NCI-H2196 (cell line): ENCODE measurements around the gene DBF4B.

ENCODE experiments used
- DNase-seq: peaks from one replicate; lab custom pipeline; 2025; ENCODE audit not compliant: unreplicated experiment; lab: John Stamatoyannopoulos, UW

DBF4B gene

DNA sequence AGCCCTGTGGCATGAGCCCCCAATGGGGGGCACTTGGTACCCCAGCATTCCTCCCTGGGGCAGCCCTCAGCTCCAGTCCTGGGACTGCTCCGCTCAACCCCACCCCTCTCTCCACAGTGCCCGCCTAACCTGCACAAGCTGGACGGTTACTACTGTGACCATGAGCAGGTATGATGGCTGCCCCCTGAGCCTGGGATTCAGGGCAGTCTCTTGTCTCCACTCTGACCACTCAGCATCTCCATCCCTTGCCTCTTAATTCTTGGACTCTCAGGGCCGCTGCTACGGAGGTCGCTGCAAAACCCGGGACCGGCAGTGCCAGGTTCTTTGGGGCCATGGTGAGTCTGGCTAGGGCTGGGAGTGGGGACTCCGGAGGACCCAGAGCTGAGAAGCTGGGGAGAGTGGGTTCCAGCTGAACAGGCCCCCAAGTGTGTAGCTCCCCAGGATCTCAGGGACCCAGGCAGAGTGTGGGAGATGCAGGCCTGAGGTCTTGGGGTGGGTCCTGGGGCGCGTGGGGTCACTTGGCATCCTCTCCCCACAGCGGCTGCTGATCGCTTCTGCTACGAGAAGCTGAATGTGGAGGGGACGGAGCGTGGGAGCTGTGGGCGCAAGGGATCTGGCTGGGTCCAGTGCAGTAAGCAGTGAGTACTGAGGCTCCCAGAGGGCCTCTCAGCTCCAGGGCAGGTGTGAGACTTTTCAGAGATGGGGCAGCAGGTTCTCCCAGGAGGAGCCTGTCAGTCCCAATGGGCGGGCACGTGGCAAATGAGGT lies 68.3 kb downstream of the DBF4B start:
- DNase-seq = no peak

DNA sequence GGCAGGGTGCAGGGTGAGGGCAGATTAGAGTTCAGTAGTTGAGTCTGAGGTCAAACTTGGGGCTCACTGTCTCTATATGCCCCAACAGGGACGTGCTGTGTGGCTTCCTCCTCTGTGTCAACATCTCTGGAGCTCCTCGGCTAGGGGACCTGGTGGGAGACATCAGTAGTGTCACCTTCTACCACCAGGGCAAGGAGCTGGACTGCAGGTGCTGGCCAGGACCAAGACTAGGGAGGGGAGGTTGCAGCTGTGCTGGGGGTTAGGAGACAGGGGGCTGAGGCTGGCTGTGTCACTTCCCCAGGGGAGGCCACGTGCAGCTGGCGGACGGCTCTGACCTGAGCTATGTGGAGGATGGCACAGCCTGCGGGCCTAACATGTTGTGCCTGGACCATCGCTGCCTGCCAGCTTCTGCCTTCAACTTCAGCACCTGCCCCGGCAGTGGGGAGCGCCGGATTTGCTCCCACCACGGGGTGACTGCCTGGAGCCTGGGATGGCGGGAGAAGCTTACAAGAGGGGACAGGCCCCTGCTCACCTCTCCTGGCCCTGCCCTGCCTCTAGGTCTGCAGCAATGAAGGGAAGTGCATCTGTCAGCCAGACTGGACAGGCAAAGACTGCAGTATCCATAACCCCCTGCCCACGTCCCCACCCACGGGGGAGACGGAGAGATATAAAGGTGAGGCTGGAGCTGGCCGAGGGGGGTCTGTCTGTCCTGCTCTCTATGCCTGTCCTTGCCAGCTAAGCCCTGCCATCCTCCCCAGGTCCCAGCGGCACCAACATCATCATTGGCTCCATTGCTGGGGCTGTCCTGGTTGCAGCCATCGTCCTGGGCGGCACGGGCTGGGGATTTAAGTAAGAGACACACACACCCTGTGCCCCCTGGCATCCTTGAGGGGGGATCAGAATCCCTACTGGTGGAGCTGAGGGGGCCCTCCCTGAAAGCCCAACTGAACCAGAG lies 69.2 kb downstream of the DBF4B start:
- DNase-seq = no peak

DNA sequence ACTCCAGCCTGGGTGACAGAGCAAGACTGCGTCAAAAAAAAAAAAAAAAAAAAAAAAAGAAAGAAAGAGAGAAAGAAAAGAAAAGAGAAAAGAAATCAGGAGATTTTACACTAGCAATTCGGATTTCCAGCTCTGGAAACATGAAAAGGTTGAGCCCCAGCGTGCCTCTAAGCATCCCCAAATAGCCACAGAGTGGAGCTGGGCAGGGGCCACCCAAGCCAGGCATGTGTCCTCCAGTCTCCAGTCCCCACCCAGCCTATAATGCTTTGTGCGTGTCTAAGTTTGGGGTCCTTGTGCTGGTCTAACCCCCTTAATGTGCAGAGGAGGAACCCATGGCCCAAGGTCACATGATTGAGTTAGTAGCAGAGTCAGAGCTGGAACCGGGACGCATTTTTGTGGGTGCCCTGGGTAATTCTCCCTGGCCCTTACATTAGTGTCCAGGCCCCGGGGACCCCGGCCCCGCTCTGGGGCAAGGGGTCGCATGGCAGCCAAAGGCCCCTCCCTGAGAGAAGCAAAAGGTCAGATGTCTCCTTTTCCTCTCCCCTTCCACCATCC lies 70.3 kb downstream of the DBF4B start:
- no peak for DNase-seq

DNA sequence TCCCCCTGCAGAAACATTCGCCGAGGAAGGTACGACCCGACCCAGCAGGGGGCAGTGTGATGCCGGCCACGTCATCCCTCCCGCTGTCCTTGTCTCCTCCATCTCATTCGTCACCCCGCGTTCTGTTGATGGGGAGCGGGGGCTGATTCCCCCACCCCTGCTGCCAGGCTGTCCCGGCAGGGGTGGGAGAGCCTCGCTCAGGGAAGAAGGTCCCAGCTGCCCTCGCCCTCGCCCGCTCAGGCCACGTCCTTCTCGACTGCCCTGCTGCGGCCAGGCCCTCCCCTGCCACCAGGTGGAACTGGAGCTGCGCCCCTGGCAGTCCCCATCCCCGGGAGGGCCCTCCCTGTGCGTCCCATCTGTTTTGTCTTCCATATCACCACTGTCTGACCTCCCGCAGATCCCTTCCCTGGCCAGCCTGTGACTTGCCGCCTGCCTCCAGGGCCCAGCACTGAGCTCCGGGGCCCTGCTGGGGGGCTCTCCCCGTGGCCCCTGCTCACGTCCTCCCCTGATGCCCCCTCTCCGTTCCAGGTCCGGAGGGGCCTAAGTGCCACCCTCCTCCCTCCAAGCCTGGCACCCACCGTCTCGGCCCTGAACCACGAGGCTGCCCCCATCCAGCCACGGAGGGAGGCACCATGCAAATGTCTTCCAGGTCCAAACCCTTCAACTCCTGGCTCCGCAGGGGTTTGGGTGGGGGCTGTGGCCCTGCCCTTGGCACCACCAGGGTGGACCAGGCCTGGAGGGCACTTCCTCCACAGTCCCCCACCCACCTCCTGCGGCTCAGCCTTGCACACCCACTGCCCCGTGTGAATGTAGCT lies 71.0 kb downstream of the DBF4B start:
- DNase-seq = peak; percentile 84

DNA sequence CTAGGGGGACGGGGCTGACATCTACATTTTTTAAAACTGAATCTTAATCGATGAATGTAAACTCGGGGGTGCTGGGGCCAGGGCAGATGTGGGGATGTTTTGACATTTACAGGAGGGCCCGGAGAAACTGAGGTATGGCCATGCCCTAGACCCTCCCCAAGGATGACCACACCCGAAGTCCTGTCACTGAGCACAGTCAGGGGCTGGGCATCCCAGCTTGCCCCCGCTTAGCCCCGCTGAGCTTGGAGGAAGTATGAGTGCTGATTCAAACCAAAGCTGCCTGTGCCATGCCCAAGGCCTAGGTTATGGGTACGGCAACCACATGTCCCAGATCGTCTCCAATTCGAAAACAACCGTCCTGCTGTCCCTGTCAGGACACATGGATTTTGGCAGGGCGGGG lies 71.7 kb downstream of the DBF4B start:
- DNase-seq = no peak

DNA sequence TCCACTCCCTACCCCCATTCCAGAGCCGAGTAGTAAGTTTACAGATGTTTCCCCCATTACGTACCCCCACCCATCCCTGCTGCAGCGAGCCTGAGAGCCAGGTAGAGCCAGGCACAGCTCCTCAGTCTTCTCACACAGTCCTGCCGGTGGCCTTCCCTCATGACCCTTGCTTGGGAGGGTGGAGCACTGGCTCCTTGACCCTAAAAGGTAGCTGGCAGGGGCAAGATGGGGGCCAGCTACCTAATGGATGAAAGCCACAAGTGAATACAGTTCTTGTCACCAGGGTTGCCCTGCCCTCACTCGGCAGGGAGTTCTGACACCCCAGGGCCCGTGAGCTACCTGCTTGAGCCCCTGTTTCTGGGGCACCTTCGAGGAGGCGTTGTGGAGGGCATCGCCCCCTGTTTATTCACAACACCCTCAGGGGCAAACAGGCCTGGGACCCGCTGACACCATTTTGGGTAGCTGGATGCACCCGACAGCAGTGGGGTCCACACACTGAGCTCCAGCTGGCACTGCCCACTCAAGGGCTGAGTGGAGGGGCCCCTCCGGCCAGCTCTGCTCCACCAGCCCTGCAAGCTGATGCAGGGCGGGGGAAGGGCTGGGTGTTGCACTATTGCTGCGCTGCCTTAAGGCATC lies 72.5 kb downstream of the DBF4B start:
- no peak for DNase-seq

DNA sequence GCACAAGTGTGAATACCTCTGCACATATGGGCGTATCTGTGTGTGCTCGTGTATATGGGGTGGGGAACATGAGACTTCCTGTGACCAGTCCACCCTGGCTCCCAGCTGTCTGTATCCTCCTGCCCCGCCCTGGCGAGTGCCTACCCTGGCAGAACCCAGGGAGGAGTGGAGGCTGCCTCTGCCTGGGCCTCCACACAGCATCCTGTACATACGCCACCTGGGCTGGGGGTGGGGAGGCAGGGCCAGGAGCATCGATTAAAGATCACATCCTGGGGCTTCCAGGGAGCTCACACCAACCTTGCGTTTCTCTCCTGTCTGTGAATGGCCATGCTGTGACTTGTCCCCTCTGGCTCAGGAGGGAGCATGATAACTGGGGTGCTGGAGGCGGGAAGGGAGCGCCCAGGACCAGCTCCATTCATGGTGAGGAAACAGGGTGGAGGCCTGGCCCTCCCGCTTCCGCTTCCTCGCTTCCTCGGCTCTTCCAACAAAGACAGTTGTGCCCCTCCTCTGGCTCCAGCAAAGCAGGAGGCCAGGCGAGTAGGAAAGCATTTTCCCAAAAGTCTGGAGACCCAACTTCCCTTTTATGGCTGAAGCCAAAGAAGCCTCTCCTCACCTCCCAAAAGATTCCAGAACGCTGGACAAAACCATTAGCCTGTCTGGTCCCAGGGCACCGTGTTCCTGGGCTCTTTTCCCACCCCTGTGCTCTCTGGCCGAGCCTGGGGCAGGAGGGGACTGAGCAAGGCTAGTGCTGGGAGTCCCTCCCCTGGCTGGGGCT lies 73.3 kb downstream of the DBF4B start:
- no peak for DNase-seq

DNA sequence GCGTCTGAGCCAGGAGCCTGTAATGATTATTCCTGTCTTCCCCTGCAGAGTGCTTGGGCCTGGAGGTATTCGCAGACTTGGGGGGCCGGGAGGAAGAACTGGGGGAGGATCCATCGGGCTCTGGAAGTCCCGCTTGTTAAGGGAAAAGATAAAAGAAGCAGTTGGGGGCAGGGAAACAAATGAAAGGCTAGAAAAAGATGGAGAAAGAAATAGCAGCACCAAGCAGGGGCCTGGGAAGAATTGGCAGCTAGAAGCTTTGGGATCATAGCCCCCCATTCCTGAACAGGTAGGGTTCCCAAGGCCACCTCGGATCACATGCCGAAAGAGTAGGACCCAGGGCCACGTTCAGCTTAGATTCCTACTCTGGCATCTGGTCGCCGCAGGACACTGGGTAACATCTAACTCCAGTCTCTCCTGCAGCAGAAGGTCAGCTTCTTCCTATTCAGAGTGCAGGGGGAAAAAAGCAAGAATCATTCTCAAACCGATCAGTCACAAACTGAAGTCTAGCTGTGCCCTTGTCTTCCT lies 73.9 kb downstream of the DBF4B start:
- no peak for DNase-seq

DNA sequence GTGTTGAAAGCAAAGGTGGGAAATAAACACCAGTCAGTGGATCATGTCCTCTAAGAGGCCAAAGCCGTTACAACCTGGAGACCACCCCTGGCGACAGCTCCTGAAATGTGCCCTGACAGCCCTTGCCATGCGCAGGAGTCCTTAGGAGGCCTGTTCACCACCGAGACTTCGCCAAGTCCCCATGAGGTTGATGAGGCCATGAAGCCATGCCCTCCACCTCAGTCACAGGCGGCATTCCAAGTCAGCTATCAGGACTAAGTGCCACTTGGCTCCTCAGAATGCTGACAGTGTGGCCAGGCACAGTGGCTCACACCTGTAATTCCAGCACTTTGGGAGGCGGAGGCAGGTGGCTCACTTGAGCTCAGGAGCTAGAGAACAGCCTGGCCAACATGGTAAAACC lies 77.5 kb downstream of the DBF4B start:
- DNase-seq = no peak

DNA sequence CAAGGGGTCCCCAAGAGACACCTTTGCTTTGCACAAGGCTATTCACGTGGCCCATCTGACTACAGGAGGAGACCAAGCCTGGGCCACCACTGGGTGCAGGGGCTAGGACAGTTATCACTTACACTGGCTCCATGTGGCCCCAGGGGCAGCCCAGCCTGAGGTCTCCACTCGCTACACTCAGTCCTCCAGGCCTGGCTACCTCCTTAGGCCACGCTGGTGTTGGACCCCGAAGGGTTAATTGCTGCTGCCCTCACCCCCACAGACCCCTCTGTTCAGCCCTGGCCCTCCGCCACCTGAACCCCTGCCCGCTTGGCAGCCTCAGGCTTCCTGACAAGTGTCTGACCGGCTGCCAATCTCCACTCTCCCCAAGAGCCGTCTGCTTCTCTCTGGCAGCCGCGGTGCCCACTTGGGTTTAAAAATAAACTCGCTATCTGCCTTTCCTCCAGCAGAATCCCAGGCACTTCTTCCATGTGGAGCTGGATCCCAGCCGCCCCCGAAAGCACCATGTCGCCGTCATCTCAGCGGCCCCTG lies 78.2 kb downstream of the DBF4B start:
- DNase-seq = no peak

DNA sequence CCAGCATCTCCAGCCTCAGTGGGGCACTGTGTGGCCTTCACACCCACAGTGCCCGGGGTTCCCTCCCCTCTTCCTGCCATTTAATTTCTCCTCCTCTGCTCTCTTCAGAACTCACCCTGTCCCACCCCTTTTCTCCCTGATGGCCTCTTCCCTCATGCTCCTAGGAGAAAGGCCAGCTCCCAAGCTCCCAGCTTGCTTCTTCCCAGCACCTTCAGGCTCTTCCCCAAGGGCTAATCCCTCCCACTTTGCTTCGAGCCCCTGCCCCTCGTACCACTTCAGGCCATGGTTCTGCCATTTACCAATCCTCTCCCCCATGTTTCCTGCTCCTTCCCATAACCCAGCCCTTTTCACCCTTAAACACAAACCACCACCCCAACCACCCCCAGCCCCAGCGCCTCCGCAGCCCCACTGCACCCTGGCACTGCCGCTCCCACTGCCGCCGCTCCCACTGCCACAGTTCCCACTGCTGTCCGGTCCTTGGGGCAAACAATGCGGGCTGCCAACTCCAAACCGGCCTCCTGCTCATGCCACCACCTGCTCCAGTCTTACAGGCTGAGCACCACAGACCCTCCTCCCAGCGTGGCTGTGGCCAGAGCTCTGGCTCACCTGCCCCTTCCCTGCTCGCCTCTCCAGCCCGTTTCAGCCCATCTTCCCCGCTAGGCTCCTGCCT lies 78.9 kb downstream of the DBF4B start:
- no peak for DNase-seq

DNA sequence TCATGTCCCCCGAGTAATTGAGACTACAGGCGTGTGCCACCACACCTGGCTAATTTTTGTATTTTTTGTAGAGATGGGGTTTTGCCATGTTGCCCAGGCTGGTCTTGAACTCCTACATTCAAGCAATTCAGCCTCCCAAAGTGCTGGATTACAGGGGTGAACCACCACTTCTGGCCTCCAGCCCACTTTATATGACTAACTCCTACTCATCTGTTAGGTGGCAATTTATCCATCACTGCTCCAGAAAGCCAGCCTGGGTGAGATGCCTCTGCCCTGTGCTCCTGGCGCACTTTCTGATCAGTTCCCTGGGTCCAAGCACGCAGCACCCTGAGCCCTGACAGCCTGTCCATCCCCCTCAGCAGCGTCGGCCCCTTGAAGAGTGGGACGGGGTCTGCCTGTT lies 79.7 kb downstream of the DBF4B start:
- no peak for DNase-seq

DNA sequence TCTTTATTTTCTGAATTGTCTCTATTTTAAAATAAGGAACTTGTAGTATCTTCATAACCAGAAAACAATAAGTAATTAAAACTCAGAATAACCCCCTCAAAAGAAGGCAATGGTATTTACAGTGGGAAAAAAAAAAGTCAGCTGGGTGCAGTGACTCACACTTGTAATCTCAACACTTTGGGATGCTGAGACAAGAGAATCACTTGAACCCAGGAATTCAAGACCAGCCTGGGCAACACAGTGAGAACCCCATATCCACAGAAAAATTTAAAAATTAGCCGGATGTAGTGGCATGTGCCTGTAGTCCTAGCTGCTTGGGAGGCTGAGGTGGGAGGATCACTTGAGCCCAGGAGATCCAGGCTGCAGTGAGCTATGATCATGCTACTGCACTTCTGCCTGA lies 83.8 kb downstream of the DBF4B start:
- DNase-seq = no peak

DNA sequence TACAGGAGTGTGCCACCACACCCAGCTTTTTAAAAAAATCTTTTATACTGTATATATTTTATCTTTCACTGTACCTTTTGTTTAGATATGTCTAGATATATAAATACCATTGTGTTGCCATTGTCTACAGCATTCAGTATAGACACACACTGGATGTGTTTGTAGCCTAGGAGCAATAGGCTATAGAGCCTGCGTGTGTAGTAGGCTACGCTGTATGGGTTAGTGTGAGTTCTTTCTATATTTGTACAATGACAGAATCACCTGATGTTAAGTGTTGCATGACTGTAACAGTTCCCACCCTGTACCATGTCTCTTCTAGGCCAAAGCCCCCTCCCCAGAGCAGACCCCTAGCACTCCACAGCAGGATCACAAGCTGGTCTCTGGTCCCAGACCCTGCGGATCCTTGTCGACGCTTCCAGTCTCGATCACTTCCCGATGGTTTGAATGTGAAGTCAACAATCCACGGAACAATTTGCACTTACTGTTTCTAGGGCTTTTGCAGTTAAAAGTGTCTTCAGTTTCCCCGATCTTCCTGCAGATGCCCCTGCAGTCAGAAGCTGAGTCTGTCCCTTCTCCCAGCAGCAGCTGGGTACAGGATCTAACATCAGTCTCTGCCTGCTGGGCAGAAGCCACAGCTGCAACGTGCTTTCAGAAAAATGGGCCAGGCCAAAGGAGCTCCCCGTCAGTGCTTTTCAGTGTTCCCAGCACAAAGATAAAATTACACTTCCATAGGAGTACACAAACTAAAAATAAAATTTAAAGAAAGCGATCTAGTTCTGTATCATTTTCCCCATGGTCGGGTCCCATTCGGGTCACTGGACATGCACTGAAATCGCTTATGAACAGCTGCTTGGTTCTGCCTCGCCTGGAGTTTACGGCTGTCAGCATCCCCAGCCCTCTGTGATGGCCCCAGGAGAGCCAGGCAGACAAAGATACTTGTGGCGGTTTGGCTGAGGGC lies 85.7 kb downstream of the DBF4B start:
- no peak for DNase-seq

DNA sequence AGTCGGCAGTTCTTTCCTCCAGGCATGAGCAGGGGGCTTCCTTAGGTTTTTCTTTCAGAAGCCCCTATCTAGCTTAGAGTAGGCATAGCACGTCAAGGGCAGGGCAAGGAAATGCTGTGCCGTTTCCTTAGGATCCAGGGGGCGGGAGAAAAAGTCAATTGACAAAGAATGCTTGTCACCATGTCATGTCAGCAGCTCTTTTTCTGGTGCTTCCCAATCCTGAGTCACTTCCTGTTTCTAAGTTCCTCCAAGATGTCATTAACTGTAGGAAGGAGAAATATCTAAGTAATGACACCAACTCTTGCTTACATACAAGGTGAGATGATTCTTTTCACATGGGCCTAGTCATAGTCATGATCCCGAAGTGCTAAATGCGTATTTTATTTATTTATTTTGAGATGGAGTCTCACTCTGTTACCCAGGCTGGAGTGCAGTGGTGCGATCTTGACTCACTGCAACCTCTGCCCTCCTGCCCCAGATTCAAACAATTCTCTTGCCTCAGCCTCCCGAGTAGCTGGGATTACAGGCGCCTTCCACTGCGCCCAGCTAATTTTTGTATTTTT lies 86.5 kb downstream of the DBF4B start:
- DNase-seq = no peak

DNA sequence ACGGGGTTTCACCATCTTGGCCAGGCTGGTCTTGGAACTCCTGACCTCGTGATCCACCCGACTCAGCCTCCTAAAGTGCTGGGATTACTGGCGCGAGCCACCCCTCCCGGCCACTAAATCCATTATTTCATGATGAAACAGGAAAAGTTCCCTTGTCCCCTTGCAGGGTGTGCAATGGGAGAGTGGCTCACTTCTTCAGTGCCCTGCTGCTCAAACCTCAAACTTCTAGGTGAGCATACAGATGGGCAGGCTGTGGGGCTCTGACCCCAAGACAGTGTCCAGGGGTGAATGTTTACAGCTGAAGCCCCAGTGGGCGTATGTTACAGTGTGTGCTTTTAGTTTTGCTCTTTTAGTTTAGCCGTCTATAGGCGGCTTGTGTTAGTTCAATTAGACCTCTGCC lies 87.0 kb downstream of the DBF4B start:
- no peak for DNase-seq

DNA sequence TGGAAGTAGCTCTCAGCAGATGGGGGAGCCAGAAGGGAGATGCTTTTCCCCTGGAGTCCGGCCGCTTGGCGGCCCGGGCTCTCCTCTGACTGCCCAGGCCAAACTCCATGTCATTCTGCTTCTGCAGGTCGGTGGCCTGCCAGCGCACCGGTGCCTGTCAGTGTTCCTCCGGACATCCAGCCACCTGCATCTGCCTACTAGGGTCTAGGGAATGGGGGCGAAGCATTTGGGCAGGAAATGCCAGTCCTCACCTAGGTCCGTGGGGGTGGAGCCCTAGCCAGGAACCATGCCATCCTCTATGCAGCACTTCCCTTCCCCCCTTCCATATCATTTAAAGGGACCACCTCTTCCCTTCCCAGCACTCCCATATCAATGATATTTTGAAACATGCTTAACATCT lies 87.5 kb downstream of the DBF4B start:
- no peak for DNase-seq
